ENCODE data around the gene SH3GL3. TPM values are rescaled to one million over a fixed set of nuclear protein-coding genes. Genes with fewer than 3 reads are reported as not detected.

The SH3GL3 gene
- total and polyA plus RNA-seq, 10 donors: 0.06 TPM; not detected in 9

DNA sequence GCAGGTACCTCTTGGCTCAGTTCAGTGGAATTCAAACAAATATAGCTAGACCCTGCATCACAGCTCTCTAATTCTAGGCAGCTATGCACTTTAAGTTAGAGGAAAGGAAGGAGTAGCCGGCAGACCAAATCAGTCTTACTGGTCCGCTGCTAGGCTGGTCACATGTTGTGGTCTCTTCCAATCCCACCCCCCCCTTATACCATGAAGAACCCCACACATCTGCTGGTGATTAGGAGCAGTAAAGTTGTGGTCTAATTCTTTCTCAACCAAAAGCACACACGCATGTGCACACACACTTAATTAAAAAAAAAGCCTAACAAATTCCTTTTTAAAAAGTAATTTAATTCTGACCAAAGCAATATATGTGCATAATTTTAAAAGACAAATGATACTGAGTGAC lies 16.7 kb upstream of the SH3GL3 start:
- no peak overlapping the region for H3K27ac ChIP-seq
- intact Hi-C loops (cut with DNase I; ENCODE audit: low total_unique reads): no loop called here
- H3K27me3 ChIP-seq (replicated peaks in 1 of 7): peaks cover 0 to 38% (median 4%) of the 10 kb centered on the region in 7 donors
- TF ChIP-seq CTCF (IDR thresholded peaks at IDR 0.05 in 8 of 11, conservative IDR thresholded peaks at IDR 0.05 in 3 of 11) (no peak), POLR2A (IDR thresholded peaks at IDR 0.05) (no peak), POLR2AphosphoS5 (IDR thresholded peaks at IDR 0.05) (no peak)
- no peaks in the 10 kb centered on the region for H3K4me1 ChIP-seq
- no peak for DNase-seq
- H3K36me3 ChIP-seq: no peaks in the 10 kb centered on the region
- 78 to 88% (median 87%) methylated on average over 3 of the region's 3 CpGs for WGBS, 5 donors
- peaks cover 0 to 11% (median 7%) of the 10 kb centered on the region in 8 donors for H3K9me3 ChIP-seq
- no peak overlapping the region for H3K4me3 ChIP-seq

- H3K4me3 ChIP-seq: no peak overlapping the region
- H3K9me3 ChIP-seq: peaks cover 0 to 11% (median 7%) of the 10 kb centered on the region in 8 donors
- intact Hi-C loops (cut with DNase I; ENCODE audit: low total_unique reads): no loop called here
- TF ChIP-seq POLR2AphosphoS5 (IDR thresholded peaks at IDR 0.05): no peak
- no peaks in the 10 kb centered on the region for H3K36me3 ChIP-seq
- no peak overlapping the region for H3K27ac ChIP-seq
- H3K27me3 ChIP-seq (replicated peaks in 1 of 7): peaks cover 0 to 39% (median 4%) of the 10 kb centered on the region in 7 donors
- no peaks in the 10 kb centered on the region for H3K4me1 ChIP-seq
- DNase-seq: no peak
- WGBS, 5 donors: 38 to 67% (median 47%) methylated on average over 2 of the region's 2 CpGs
Observed at GRCh38 chr15:83431521-83431920, 15.6 kb upstream of the SH3GL3 start.

DNA sequence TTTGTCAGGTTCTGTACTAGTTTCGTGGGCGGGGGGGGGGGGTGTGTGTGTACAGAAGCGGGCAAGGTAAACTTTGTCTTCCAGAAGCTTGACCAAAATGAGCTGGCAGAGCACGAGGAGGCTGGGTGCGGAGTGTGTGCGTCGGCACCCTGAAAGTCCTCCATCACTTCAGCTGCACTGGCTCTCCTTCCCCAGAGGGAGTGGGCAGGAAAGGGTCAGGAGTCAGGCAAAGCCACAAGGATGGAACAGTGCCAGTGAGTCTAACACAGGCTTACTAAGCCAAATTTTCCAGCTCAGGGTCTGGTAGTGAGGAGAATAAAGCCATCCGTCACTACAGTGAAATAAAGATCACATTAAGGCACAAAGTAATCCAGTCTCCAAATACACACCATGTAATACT lies 11.9 kb upstream of the SH3GL3 start:
- no peak overlapping the region for H3K27ac ChIP-seq
- H3K36me3 ChIP-seq: no peaks in the 10 kb centered on the region
- TF ChIP-seq POLR2A (IDR thresholded peaks at IDR 0.05): no peak
- no peak for TF ChIP-seq POLR2AphosphoS5 (IDR thresholded peaks at IDR 0.05)
- TF ChIP-seq CTCF (IDR thresholded peaks at IDR 0.05 in 8 of 11, conservative IDR thresholded peaks at IDR 0.05 in 3 of 11): no peak
- no peaks in the 10 kb centered on the region for H3K9me3 ChIP-seq
- no peak for DNase-seq
- H3K4me3 ChIP-seq: no peak overlapping the region
- 21 to 75% (median 41%) methylated on average over 8 of the region's 8 CpGs for WGBS, 5 donors
- peaks cover 0 to 53% (median 4%) of the 10 kb centered on the region in 7 donors for H3K27me3 ChIP-seq (replicated peaks in 1 of 7)
- no peaks in the 10 kb centered on the region for H3K4me1 ChIP-seq
- intact Hi-C loops (cut with DNase I; ENCODE audit: low total_unique reads): no loop called here

GRCh38 chr15:83435782-83436181 lies 11.4 kb upstream of the SH3GL3 start:
- 69 to 88% (median 78%) methylated on average over 8 of the region's 8 CpGs for WGBS, 5 donors

More at GRCh38 chr15:83435782-83436181, 11.4 kb upstream of the SH3GL3 start:
- H3K4me1 ChIP-seq: no peaks in the 10 kb centered on the region
- DNase-seq: no peak
- no peak for TF ChIP-seq POLR2A (IDR thresholded peaks at IDR 0.05)
- no peak for TF ChIP-seq POLR2AphosphoS5 (IDR thresholded peaks at IDR 0.05)
- TF ChIP-seq CTCF (IDR thresholded peaks at IDR 0.05 in 8 of 11, conservative IDR thresholded peaks at IDR 0.05 in 3 of 11): no peak
- no peak overlapping the region for H3K4me3 ChIP-seq
- no peaks in the 10 kb centered on the region for H3K36me3 ChIP-seq
- H3K27ac ChIP-seq: no peak overlapping the region
- H3K9me3 ChIP-seq: no peaks in the 10 kb centered on the region
- intact Hi-C loops (cut with DNase I; ENCODE audit: low total_unique reads): no loop called here
- H3K27me3 ChIP-seq (replicated peaks in 1 of 7): peaks cover 0 to 53% (median 4%) of the 10 kb centered on the region in 7 donors
